RWPE2 (cell line): ENCODE results near the gene PLCG1.

Experiments
- ATAC-seq: fragments of 200-7000 bp; cut with Tn5 transposase; 3 replicates; pipeline ENCODE4 v1.9.1; 2021; ENCODE audit warnings: low read depth
- DNase-seq: peaks from one replicate; pipeline ENCODE4 v3.0.0-alpha.2; 2020; ENCODE audit warnings: low spot score
- H3K27ac ChIP-seq: fragments of 450-650 bp; 2 replicates; pipeline ENCODE4 v1.5.1; 2017; ENCODE audit warnings: mild to moderate bottlenecking; ENCODE audit not compliant: poor library complexity, severe bottlenecking
- H3K27me3 ChIP-seq: fragments of 250-450 bp; sonication (Bioruptor Pico); 2 replicates; pipeline ENCODE4 v1.5.1; 2021; ENCODE audit warnings: mild to moderate bottlenecking, moderate library complexity; ENCODE audit not compliant: insufficient read depth, poor library complexity, severe bottlenecking
- H3K36me3 ChIP-seq: fragments of 250-450 bp; sonication (Bioruptor Pico); 2 replicates; pipeline ENCODE4 v1.5.1; 2020; ENCODE audit warnings: low read depth, mild to moderate bottlenecking, moderate library complexity
- H3K4me1 ChIP-seq: fragments of 250-450 bp; sonication (Bioruptor Pico); 2 replicates; pipeline ENCODE4 v1.5.1; 2021; ENCODE audit warnings: mild to moderate bottlenecking, moderate library complexity; ENCODE audit not compliant: insufficient read depth, poor library complexity, severe bottlenecking
- H3K4me3 ChIP-seq: fragments of 250-450 bp; sonication (Bioruptor Pico); 2 replicates; pipeline ENCODE4 v1.5.1; 2021; ENCODE audit warnings: mild to moderate bottlenecking, moderate library complexity; ENCODE audit not compliant: severe bottlenecking
- H3K9me3 ChIP-seq: fragments of 250-450 bp; sonication (Bioruptor Pico); 2 replicates; pipeline ENCODE4 v1.5.1; 2021; ENCODE audit warnings: mild to moderate bottlenecking, moderate library complexity; ENCODE audit not compliant: severe bottlenecking
- TF ChIP-seq, protein P1 (sequence below): fragments of 450-650 bp; IDR thresholded peaks from one replicate; pipeline ENCODE4 v1.5.1; 2017; ENCODE audit warnings: mild to moderate bottlenecking, moderate library complexity; ENCODE audit not compliant: poor library complexity, severe bottlenecking

The PLCG1 gene

GRCh38 chr20:41101660-41102059 is 35.7 kb upstream of the PLCG1 start:
- H3K36me3 ChIP-seq = peaks cover 100% of the 10 kb centered on the region
- no peaks in the 10 kb centered on the region for H3K4me1 ChIP-seq
- no peak overlapping the region for H3K4me3 ChIP-seq
- TF ChIP-seq, protein P1, sequence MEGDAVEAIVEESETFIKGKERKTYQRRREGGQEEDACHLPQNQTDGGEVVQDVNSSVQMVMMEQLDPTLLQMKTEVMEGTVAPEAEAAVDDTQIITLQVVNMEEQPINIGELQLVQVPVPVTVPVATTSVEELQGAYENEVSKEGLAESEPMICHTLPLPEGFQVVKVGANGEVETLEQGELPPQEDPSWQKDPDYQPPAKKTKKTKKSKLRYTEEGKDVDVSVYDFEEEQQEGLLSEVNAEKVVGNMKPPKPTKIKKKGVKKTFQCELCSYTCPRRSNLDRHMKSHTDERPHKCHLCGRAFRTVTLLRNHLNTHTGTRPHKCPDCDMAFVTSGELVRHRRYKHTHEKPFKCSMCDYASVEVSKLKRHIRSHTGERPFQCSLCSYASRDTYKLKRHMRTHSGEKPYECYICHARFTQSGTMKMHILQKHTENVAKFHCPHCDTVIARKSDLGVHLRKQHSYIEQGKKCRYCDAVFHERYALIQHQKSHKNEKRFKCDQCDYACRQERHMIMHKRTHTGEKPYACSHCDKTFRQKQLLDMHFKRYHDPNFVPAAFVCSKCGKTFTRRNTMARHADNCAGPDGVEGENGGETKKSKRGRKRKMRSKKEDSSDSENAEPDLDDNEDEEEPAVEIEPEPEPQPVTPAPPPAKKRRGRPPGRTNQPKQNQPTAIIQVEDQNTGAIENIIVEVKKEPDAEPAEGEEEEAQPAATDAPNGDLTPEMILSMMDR = no peak
- H3K9me3 ChIP-seq = no peaks in the 10 kb centered on the region
- H3K27me3 ChIP-seq = no peaks in the 10 kb centered on the region
- no peak overlapping the region for H3K27ac ChIP-seq
- no peak for ATAC-seq
- DNase-seq = no peak

- Histone ChIP-seq H3K27me3 (no peaks in the 10 kb centered on the region), H3K4me3 (no peak overlapping the region), H3K4me1 (peaks cover 4% of the 10 kb centered on the region), H3K9me3 (no peaks in the 10 kb centered on the region), H3K36me3 (peaks cover 98% of the 10 kb centered on the region), H3K27ac (no peak overlapping the region)
- TF ChIP-seq, protein P1 = no peak
- ATAC-seq = no peak
- no peak for DNase-seq
These were observed 28.8 kb upstream of the PLCG1 start for GRCh38 chr20:41108531-41108930.

- no peak overlapping the region for H3K4me3 ChIP-seq
- H3K27me3 ChIP-seq = no peaks in the 10 kb centered on the region
- TF ChIP-seq, protein P1 = no peak
- H3K9me3 ChIP-seq = no peaks in the 10 kb centered on the region
- peaks cover 4% of the 10 kb centered on the region for H3K4me1 ChIP-seq
- peaks cover 98% of the 10 kb centered on the region for H3K36me3 ChIP-seq
- H3K27ac ChIP-seq = no peak overlapping the region
- no peak for DNase-seq
- ATAC-seq = no peak
These were observed 27.3 kb upstream of the PLCG1 start for GRCh38 chr20:41110012-41110411.

GRCh38 chr20:41110930-41111577 is 26.3 kb upstream of the PLCG1 start:
- H3K36me3 ChIP-seq = peaks cover 98% of the 10 kb centered on the region
- H3K4me1 ChIP-seq = peaks cover 4% of the 10 kb centered on the region
- no peaks in the 10 kb centered on the region for H3K27me3 ChIP-seq
- no peak overlapping the region for H3K4me3 ChIP-seq
- TF ChIP-seq, protein P1 = no peak
- ATAC-seq = peak; percentile 69
- no peak for DNase-seq
- peak overlapping the region; percentile 2 for H3K27ac ChIP-seq
- no peaks in the 10 kb centered on the region for H3K9me3 ChIP-seq

- TF ChIP-seq, protein P1 = no peak
- no peak for ATAC-seq
- H3K36me3 ChIP-seq = peaks cover 98% of the 10 kb centered on the region
- H3K4me3 ChIP-seq = no peak overlapping the region
- no peaks in the 10 kb centered on the region for H3K9me3 ChIP-seq
- no peak overlapping the region for H3K27ac ChIP-seq
- no peak for DNase-seq
- peaks cover 4% of the 10 kb centered on the region for H3K4me1 ChIP-seq
- H3K27me3 ChIP-seq = no peaks in the 10 kb centered on the region
These were observed 25.8 kb upstream of the PLCG1 start for GRCh38 chr20:41111578-41111951.
